GM20431 (cell line): ENCODE measurements around the gene MTURN.

Experiments
- in situ Hi-C: fragments of 300-500 bp; cut with MseI, MboI; formaldehyde crosslinking; loops from one replicate; pipeline ENCODE4 v1.15.0; 2020; ENCODE audit warnings: low sequenced_read_pairs; ENCODE audit not compliant: unreplicated experiment

MTURN gene

DNA sequence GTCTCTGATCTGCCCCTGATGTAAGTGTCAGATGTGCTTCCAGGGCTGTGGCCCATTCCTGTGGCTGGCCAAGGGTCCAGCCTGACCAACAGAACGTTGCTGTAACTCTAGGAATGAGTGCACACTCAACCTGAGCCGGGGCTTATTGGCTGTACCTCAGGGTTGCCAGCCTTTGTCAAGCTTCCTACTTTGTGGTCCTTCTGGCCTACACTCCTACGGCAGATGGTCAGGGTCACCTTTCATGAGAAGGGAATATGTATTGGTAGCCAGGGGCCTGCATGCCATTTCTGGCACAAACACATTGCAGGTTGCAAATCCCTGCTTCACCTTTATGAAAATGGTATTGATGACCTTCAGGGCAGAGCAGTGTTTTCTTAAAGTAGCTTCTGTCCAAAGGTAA is 64.5 kb downstream of the MTURN start:
- in situ Hi-C loops, result no loop called here

DNA sequence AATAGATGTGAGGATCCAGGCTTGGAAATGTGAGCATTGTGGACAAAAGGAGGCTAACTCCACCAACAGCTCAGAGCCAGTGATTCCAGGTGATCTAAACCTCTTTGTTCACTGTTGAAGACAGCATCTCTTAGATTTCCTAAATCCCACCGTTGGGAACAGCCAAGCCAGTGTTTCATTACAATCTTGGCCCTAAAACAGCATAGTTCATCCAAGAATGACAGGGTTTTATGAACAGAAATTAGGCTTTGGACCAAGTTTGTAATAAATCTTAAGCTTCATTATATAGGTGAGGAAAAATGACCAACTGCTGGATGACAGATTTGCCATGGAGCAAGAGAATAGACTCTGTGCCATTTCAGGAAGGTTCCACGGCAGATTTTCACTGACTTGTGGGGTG is 65.8 kb downstream of the MTURN start:
- in situ Hi-C loops, result no loop called here

DNA sequence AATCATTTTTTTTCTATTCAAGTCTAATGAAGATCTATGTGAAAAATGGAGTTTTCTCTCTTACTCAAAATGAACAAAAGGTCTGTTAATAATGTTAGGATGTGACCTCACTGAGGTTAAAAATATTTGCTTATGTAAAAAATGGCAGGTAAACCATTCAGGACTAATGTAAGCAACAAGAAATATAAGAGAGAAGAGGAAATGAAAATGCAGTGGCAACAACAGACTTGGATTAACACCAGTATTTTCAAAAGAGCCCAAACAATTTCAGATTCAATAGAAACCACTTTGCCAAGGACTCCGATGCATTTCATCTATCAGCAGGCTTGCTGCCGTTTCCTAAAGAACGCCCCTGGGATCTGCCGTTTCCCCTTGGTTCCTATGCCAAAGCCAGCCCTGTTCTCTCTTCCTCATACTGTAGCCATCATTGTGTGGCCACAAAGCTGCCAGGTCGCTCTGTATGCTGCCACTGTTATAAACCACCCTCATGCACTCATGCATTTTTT is 66.4 kb downstream of the MTURN start:
- in situ Hi-C loops, result no loop called here

DNA sequence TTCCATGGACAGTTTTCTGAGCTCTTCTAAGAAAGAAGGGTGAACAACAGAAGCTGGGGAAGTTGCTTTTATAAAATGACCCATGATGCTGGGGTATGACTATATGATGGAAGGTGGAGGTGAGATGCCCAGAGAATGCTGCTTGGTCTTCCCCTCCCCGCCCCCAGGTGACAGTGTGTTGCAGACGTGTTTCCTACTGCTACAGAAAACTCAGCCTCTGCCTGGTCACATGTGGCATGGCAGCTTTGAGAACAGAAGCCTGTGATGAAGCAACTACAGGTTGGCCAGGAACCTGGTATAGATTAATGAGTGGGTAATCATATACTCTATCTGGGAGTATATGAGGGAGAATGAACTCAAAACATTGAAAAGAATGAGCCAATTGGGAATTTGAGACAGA is 67.1 kb downstream of the MTURN start:
- in situ Hi-C loops, result no loop called here

DNA sequence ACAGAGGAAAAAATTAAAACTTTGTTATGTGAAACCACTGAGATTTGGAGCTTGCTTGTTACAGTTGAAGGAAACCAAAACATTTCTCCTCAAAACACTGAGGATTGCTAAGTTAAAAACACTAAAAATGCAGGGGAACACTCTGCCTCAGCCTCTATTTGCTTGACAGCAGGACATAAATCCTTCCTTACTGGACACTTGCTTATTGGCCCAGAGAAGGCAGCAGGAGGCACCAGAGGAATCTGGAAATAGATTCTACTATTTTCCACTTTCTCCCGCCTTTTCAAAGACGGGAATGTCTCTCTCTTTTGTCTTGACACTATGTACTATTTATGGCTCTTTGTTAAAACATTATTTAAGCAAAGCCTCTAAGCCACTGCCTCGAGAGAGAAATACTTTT is 67.9 kb downstream of the MTURN start:
- in situ Hi-C loops, result no loop called here

DNA sequence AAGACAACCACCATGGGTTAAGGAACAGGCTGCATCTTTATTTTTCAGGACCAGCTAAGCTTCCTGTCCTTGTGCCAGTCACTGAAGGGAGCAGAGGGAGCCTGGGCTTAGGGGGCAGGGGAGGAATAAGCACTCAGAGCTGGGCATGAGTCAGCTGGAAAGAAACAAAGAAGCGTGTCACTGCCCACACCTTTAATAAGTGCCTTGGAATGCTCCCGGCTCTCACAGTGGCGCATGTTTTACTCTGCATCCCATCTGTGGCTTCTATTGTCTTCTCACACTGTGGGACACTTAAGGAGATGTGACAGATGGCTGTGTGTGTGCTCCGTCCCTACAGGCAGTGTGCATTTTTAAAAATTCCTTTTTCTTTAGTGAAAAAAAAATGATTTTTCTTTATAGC is 71.7 kb downstream of the MTURN start:
- in situ Hi-C loops, result no loop called here

DNA sequence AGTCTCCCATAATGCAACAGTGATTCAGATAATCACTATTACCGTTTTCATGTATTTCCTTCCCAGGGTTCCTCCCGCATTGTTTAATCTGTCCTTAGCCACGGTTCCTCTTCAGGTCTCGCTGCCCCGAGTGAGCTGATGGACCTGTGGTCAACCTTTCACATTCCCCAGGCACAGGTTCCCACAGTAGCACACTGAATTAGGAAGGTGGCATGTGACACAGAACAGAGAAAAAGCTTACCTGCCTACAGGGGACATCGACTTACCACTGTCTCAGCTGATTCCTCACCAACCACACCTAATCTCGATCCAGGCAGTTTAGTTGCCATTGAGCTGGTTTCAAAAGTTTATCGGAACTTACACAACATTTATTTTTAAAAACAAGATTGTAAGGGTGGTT is 72.2 kb downstream of the MTURN start:
- in situ Hi-C loops, result no loop called here

DNA sequence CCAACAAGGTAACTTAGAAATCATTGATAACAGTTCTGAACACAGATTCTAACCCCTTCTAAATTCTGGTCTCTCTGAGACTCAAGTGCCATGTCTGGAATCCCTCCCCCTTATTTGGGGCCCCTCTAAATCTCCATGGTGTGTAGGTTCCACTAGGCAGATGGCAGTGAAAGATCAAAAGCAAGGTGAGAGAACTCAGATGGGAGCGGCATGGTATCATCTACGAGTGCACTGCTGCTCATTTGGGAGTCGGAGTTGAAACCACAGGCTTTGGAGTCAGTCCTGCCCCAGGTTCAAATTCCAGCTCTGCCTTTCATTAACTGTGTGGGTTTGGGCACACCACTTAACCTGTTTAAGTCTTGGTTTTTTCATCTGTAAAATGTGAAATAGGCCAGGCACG is 72.6 kb downstream of the MTURN start:
- in situ Hi-C loops, result no loop called here

DNA sequence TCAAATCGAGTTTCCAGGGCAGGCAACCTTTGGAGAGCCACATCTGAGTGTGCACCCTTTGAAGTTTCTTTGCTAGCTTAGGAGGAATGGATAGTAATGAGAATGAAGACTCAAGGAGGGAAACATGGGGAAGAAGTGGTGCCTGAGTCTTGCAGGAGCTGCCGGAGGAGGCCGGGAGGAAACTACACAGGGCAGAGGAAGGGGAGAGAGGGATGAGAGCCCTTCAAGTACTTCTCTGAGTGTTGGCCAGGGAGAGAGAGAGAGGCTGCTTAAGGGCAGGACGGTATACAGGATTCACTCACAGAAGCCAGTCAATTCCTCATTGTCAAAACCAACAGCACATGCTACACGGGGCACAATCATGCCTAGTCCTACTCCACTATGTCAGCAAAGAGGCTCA is 75.2 kb downstream of the MTURN start:
- in situ Hi-C loops, result no loop called here
